Measurements from ENCODE around the gene ITGB3. TPM values are rescaled to one million over a fixed set of nuclear protein-coding genes. Genes with fewer than 3 reads are reported as not detected.

The ITGB3 gene
- total RNA-seq, 1 donor from 2014 or later = not detected

- Mint-ChIP-seq H3K4me3 (ENCODE audit: unreplicated experiment) (no peak overlapping the region), H3K27me3 (ENCODE audit: unreplicated experiment) (peaks cover 5% of the 10 kb centered on the region), H3K9me3 (ENCODE audit: unreplicated experiment) (no peaks in the 10 kb centered on the region), H3K27ac (ENCODE audit: unreplicated experiment) (no peak overlapping the region), H3K4me1 (ENCODE audit: low read depth, unreplicated experiment) (no peaks in the 10 kb centered on the region), H3K36me3 (ENCODE audit: unreplicated experiment) (peaks cover 10% of the 10 kb centered on the region)
- DNase-seq = no peak
- TF ChIP-seq CTCF (IDR thresholded peaks at IDR 0.05; ENCODE audit: partially characterized antibody, unreplicated experiment) = no peak
These were observed 45.7 kb downstream of the ITGB3 start for GRCh38 chr17:47299239-47299910.

GRCh38 chr17:47300718-47301117 is 47.1 kb downstream of the ITGB3 start:
- no peak for TF ChIP-seq CTCF (IDR thresholded peaks at IDR 0.05; ENCODE audit: partially characterized antibody, unreplicated experiment)
- peaks cover 5% of the 10 kb centered on the region for H3K27me3 Mint-ChIP-seq (ENCODE audit: unreplicated experiment)
- H3K9me3 Mint-ChIP-seq (ENCODE audit: unreplicated experiment) = no peaks in the 10 kb centered on the region
- no peak overlapping the region for H3K27ac Mint-ChIP-seq (ENCODE audit: unreplicated experiment)
- DNase-seq = no peak
- H3K4me1 Mint-ChIP-seq (ENCODE audit: low read depth, unreplicated experiment) = no peaks in the 10 kb centered on the region
- peaks cover 10% of the 10 kb centered on the region for H3K36me3 Mint-ChIP-seq (ENCODE audit: unreplicated experiment)
- no peak overlapping the region for H3K4me3 Mint-ChIP-seq (ENCODE audit: unreplicated experiment)

- no peak for TF ChIP-seq CTCF (IDR thresholded peaks at IDR 0.05; ENCODE audit: partially characterized antibody, unreplicated experiment)
- no peaks in the 10 kb centered on the region for H3K4me1 Mint-ChIP-seq (ENCODE audit: low read depth, unreplicated experiment)
- peaks cover 10% of the 10 kb centered on the region for H3K36me3 Mint-ChIP-seq (ENCODE audit: unreplicated experiment)
- H3K4me3 Mint-ChIP-seq (ENCODE audit: unreplicated experiment) = no peak overlapping the region
- no peak for DNase-seq
- H3K27me3 Mint-ChIP-seq (ENCODE audit: unreplicated experiment) = peaks cover 5% of the 10 kb centered on the region
- H3K9me3 Mint-ChIP-seq (ENCODE audit: unreplicated experiment) = no peaks in the 10 kb centered on the region
- H3K27ac Mint-ChIP-seq (ENCODE audit: unreplicated experiment) = no peak overlapping the region
These were observed 47.5 kb downstream of the ITGB3 start for GRCh38 chr17:47301161-47301560.

GRCh38 chr17:47301831-47302230 is 48.2 kb downstream of the ITGB3 start:
- Mint-ChIP-seq H3K27me3 (ENCODE audit: unreplicated experiment) (peaks cover 3% of the 10 kb centered on the region), H3K9me3 (ENCODE audit: unreplicated experiment) (no peaks in the 10 kb centered on the region), H3K36me3 (ENCODE audit: unreplicated experiment) (peaks cover 10% of the 10 kb centered on the region), H3K4me3 (ENCODE audit: unreplicated experiment) (no peak overlapping the region), H3K27ac (ENCODE audit: unreplicated experiment) (no peak overlapping the region), H3K4me1 (ENCODE audit: low read depth, unreplicated experiment) (no peaks in the 10 kb centered on the region)
- no peak for DNase-seq
- no peak for TF ChIP-seq CTCF (IDR thresholded peaks at IDR 0.05; ENCODE audit: partially characterized antibody, unreplicated experiment)

GRCh38 chr17:47304186-47304585 is 50.6 kb downstream of the ITGB3 start:
- H3K9me3 Mint-ChIP-seq (ENCODE audit: unreplicated experiment) = no peaks in the 10 kb centered on the region

More at GRCh38 chr17:47304186-47304585, 50.6 kb downstream of the ITGB3 start:
- Mint-ChIP-seq H3K27me3 (ENCODE audit: unreplicated experiment) (peaks cover 2% of the 10 kb centered on the region), H3K36me3 (ENCODE audit: unreplicated experiment) (peaks cover 10% of the 10 kb centered on the region), H3K4me3 (ENCODE audit: unreplicated experiment) (no peak overlapping the region), H3K4me1 (ENCODE audit: low read depth, unreplicated experiment) (no peaks in the 10 kb centered on the region), H3K27ac (ENCODE audit: unreplicated experiment) (no peak overlapping the region)
- no peak for DNase-seq
- TF ChIP-seq CTCF (IDR thresholded peaks at IDR 0.05; ENCODE audit: partially characterized antibody, unreplicated experiment) = no peak

Data from glutamatergic neuron (in vitro differentiated cells).